ENCODE measurements around the gene ZNF30.

DNA sequence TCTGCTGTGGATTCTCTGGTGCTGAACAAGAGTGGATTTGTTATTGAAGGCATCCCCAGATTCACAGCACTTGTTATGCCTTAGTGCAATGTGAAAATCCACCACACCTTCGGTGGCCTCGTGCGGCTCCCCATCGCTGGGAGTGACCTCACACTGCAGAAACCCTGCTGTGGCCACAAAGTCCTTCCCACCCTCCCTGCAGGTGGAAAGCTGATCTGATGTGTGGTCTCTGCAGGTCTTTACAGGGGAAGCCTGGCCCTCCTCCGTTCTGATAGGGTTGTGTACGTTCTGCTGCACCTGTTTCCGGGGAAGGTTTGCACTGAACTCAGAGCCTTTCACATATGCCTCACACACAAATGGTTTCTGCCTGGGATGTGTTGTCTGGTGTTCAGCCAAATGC lies 32.3 kb downstream of the ZNF30 start:
- TF ChIP-seq, protein P1, sequence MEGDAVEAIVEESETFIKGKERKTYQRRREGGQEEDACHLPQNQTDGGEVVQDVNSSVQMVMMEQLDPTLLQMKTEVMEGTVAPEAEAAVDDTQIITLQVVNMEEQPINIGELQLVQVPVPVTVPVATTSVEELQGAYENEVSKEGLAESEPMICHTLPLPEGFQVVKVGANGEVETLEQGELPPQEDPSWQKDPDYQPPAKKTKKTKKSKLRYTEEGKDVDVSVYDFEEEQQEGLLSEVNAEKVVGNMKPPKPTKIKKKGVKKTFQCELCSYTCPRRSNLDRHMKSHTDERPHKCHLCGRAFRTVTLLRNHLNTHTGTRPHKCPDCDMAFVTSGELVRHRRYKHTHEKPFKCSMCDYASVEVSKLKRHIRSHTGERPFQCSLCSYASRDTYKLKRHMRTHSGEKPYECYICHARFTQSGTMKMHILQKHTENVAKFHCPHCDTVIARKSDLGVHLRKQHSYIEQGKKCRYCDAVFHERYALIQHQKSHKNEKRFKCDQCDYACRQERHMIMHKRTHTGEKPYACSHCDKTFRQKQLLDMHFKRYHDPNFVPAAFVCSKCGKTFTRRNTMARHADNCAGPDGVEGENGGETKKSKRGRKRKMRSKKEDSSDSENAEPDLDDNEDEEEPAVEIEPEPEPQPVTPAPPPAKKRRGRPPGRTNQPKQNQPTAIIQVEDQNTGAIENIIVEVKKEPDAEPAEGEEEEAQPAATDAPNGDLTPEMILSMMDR (IDR thresholded peaks at IDR 0.05) = no peak
- TF ChIP-seq POLR2A (IDR thresholded peaks at IDR 0.05) = no peak

Data from testis (tissue), 2 donors.